ENCODE results near the gene MRPS22.

GRCh38 chr3:139378587-139379241 is 34.9 kb downstream of the MRPS22 start:
- TF ChIP-seq POLR2A (IDR thresholded peaks at IDR 0.05) (no peak), CTCF (IDR thresholded peaks at IDR 0.05) (no peak)

All from suprapubic skin (tissue), 3 donors.